Measurements from ENCODE around the gene PANX2.

PANX2 gene

DNA sequence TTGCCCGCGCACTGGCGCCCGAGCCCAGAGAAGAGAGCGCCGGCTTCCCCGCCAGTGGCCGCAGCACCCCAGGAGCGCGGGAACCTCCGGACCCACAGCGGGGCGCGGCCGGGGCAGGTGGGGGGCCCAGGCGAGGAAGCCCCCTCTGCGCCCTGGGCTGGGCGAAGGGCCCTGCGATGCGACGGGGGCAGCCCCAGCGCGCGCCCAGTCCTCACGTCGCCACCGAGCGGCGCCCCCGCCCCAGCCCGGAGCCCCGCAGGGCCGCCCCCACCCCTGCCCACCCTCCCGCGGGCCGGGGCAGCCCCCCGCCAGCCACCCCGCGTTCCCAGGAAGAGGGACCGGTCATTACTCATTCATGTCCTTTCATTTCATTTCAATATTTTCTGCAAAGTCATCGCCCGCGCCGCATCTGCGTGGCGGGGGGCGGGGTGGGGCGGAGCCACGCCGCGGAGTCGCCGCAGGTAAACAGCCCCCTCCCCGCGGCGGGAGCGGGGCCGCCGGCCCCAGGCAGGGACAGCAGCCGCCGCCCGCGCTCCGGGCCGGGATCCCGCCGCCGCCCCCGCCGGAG lies 673 bp upstream of the PANX2 start:
- no peak for DNase-seq (ENCODE audit: low read depth in 2 of 2)

DNA sequence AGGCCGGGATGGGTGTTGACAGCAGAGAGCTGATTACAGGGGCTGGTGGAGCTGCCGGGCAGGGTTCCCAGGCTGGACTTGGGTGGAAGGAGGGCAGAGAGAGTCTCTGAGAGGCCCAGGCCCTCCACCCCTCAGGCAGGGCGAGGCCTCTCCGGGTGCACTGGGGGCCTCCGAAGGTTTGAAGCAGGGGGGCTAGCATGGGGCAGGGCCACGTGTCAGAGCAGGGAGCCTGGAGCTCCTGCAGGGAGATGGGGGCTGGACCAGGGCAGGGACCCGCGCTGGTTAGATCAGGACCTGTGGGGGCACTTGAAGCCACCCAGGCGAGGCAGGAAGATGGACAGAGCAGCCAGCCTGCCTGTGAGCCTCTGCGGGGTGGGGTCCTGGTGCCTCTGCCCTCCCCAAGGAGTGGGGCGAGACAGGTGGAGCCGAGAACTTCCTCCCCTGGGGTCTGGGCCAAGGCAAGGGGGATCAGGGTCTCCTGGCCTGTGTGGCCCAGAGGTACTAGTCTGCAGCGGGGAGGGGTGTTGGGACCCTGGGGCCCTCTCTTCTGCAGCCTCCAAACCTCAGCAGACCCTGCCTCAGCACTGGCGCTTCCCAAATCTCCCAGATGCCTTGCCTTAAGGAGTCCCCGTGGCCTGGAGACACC lies 911 bp downstream of the PANX2 start:
- DNase-seq (ENCODE audit: low read depth in 2 of 2): no peak

DNA sequence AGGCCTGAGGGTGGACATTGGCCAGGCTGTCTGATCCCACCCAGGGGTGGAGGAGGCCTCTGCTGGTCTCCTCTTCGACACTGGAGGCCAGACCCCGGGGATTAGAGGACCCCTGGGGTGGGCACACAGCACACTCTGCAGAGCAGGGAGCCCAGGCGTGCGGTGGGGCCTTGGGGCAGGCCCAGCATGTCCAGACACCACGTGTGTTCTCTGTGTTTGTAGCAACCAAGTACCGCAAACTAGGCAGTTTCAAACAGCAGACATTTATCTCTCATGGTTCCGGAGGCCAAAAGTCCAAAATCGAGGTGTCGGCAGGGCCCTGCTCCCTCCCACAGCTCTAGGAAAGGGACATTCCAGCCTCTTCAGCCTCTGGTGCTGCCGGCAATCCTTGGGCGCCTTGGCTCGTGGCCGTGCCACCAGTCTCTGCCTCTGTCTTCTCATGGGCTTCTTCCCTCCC lies 1.5 kb downstream of the PANX2 start:
- DNase-seq (ENCODE audit: low read depth in 2 of 2): no peak

DNA sequence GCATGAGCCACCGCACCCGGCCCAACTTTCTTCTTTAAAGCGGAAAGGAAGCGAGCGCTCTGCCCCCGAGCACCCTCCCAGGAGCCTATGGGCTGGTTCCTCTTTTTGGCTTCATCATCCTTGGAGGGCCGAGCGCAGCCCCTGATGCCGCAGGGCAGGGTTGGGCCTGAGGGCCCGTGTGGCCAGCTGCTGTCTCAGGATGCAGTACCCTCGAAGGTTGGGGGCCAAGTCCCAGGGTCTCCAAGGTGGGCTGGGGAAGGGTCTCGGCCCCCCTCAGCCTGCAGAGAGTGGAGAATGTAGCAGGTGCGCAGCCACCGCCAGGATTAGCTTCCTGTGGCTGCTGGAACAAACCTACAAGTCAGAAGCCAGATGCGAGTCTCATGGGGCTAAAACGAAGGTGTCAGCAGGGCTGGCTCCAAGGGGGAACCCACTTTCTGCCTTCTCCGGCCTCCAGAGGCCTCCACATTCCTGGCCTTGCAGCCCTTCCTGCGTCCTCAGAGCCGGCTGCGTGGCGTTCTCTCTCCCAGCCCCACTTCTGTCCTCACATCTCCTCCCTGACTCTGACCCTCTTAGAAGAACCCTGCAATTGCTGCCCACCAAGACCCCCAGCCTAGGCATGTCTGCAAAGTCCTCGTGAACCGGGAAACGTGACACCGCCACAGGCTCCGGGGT lies 2.9 kb downstream of the PANX2 start:
- DNase-seq (ENCODE audit: low read depth in 2 of 2): no peak

- DNase-seq (ENCODE audit: low read depth in 2 of 2): no peak
Measured at GRCh38 chr22:50173983-50174355, 3.4 kb downstream of the PANX2 start.

GRCh38 chr22:50174382-50175190 lies 4.1 kb downstream of the PANX2 start:
- DNase-seq (ENCODE audit: low read depth in 2 of 2): no peak

DNA sequence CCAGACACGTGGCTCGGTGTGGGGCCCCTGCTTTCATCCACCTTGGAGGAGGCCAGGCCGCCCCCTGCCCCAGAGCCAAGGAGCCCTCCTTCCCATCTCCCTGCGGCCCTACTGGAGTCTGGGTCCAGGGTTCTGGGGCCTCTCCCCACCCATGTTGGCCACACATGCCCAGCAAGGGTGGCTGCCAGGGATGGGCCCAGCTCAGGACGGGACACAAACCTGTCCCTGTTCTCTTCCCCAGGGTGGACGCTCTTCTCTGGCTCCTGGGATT lies 4.6 kb downstream of the PANX2 start:
- no peak for DNase-seq (ENCODE audit: low read depth in 2 of 2)

GRCh38 chr22:50175921-50176849 lies 5.7 kb downstream of the PANX2 start:
- DNase-seq (ENCODE audit: low read depth in 2 of 2): no peak

DNA sequence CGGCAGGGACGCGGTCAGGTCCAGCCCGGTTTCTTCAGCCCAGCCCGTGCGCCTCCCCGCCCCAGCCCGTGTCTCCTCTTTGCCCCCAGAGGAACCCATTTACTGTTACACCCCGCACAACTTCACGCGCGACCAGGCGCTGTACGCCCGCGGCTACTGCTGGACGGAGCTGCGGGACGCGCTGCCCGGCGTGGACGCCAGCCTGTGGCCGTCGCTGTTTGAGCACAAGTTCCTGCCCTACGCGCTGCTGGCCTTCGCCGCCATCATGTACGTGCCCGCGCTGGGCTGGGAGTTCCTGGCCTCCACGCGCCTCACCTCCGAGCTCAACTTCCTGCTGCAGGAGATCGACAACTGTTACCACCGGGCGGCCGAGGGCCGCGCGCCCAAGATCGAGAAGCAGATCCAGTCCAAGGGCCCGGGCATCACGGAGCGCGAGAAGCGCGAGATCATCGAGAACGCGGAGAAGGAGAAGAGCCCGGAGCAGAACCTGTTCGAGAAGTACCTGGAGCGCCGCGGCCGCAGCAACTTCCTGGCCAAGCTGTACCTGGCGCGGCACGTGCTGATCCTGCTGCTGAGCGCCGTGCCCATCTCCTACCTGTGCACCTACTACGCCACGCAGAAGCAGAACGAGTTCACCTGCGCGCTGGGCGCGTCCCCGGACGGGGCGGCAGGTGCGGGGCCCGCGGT lies 6.5 kb downstream of the PANX2 start:
- no peak for DNase-seq (ENCODE audit: low read depth in 2 of 2)

- no peak for DNase-seq (ENCODE audit: low read depth in 2 of 2)
Measured at GRCh38 chr22:50177537-50178470, 7.3 kb downstream of the PANX2 start.

DNA sequence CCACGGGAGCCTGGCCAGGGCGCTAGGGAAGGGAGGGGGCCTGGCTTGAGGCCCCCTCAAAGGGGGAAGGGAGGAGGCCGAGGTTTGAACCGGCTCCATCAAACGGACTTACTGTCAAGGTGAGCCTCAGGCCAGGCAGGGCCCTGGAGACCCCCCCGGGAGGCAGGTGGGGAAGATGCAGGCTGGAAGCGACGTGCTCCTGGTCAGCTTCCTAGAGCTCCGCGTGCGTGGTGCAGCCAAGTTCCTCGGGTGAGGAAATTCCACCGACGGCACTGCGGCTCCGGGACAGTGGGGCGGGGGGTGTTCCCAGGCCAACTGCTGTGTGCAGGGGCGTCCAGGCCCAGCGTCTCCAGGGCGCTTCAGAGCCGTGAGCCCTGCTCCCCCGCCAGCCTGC lies 7.9 kb downstream of the PANX2 start:
- DNase-seq (ENCODE audit: low read depth in 2 of 2): no peak

- no peak for DNase-seq (ENCODE audit: low read depth in 2 of 2)
Measured at GRCh38 chr22:50178871-50179869, 8.6 kb downstream of the PANX2 start.

DNA sequence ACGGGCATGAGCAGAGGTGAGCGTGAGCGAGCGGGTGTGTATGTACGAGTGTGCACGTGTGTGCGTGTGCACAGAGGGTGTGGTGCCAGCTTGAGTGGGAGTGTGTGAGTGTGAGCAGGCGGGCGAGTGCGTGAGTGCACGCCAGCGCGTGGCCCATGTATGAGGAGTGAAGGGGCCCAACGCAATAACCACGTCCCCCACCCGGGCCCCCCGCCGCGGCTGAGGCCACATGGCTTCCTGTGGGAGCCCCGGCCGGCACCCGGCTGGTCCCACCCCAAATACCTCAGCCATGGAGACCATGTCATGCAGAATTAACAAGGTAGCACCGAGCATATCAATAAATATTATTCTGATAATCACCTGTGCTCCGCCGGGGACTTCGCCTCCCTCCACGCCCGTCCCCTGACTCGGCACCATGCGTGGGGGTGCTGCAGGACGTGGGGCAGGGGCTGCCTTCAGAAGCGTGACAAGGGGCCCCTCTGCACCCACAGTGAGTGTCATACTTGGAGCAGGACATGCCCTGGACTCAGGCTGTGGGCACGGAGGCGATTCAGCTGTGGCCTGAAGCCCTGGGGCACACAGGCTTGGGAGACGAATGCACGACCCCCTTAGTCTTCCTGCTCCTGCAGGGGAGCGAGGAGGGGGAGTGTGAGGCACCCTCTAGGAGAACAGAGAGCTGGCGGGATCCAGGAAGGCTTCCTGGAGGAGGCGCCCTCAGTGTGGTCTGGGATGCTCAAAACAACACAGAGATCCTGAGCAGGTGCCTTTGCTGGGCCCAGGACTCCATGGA lies 9.6 kb downstream of the PANX2 start:
- DNase-seq (ENCODE audit: low read depth in 2 of 2): no peak

DNA sequence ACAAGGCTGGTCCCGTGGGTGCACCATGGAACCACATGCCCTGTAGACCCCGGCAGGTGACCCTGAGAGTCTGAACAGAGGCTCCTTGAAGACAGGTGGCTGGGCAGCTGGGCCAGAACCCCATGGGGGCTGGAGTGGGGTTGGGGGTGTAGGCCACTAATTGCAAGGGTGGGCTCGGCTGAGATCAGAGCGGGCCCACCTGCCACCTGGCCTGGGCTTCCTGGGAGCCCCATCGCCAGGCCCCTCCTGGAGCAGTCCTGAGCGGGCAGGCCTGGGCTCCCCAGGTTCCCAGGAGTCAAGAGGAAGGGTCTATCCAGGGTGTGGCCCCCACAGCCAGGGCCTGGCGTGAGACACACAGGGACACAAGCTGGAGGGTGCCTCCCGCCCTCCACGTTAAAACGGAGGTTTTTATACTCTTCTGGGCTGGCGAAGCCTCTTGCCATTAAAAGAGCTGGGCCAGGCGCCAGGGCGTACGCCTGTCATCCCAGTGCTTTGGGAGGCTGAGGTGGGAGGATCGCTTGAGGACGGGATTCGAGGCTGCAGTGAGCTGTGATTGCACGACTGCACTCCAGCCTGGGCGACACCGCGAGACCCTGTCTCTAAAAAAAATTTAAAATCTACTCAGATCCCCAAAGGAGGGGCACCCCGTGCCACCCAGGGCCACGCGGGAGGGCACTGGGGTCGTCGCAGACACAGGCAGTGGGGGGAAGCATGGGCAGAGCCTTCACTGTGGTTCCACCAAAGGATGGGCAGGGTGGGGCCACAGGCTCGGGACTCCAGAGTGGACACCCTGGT lies 10.4 kb downstream of the PANX2 start:
- no peak for DNase-seq (ENCODE audit: low read depth in 2 of 2)

DNA sequence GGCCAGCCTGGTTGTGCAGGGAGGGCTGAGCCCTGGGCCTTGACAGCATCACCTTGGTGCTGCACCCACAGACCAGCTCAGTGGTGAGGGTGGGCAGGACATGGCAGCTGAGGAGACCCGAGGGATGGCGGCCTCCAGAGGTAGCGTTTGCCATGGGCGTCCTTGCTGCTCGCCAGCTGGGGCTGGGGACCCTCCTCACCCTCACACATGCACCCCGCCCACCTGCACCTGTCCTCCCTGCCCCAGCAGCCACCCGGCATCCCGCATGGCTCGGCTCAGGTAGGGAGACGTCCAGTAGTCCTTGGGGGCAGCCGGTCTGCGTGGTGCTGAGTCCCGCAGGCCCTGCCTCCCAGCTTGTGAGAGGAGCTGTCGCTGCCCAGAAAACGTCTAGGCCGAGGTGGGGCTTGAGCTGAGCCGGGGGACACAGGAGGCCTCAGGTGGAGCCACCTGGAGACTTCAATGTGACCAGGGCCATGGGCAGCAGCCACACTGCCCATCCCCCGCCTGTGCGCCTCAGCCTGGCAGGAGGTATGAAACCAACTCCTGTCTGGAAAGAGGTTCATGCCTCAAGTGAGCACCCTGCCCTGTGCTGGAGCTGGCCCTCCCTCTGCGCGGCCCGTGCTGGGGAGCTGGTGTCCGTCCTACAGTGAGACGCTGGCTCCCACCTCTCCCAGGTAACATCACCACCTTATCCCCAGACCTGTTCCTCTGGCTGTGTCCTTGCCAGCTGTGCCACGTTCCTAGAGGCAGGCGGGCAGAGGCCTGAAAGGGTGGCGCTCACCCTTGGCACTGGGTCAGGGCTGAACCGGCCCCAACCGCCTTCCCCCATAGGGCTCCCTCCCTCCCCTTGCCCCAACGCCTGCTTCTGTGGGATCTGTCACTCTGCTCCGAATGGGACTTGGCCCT lies 11.9 kb downstream of the PANX2 start:
- no peak for DNase-seq (ENCODE audit: low read depth in 2 of 2)
